GM15510 (cell line): Measurements from ENCODE around the gene ASB10.

Source experiments
- POLR2A ChIP-seq: IDR thresholded peaks from 3 replicates; pipeline ENCODE4 v1.6.1; 2011; ENCODE audit warnings: borderline replicate concordance; ENCODE audit not compliant: insufficient read length; ENCODE audit errors: extremely low read depth

Gene ASB10, protein sequence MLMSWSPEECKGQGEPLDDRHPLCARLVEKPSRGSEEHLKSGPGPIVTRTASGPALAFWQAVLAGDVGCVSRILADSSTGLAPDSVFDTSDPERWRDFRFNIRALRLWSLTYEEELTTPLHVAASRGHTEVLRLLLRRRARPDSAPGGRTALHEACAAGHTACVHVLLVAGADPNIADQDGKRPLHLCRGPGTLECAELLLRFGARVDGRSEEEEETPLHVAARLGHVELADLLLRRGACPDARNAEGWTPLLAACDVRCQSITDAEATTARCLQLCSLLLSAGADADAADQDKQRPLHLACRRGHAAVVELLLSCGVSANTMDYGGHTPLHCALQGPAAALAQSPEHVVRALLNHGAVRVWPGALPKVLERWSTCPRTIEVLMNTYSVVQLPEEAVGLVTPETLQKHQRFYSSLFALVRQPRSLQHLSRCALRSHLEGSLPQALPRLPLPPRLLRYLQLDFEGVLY

DNA sequence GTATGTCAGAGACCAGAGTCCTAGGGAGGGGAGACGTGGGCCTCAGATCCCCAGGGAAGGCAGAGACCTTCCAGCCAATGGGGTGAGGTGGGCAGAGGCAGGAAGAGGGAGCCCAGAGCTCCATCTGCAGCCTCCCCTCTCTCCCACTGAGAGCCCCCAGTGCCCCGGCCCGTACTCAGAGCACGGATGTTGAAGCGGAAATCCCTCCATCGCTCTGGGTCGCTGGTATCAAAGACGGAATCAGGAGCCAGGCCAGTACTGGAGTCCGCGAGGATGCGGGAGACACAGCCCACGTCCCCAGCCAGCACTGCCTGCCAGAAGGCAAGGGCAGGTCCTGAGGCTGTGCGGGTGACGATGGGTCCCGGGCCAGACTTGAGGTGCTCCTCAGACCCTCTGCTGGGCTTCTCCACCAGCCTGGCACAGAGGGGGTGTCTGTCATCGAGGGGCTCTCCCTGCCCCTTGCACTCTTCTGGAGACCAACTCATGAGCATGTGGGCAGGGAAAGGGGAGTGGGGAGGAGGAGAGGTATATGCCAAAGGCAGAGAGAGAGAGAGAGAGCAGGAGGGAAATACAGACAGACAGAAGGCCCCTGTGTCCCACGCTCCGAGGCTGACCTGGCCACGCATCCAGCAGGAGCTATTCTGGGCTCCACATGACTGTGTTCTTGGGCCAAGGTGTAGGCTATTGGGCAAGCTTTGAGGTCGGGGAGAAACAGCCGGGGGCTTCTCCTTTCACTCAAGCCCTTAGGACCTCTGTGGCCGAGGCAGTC is at the start of gene ASB10:
TSS of gene ASB10 (minus strand) at position 611 of the 769 bp plus-strand sequence. CDS start at position 491, 120 bp downstream.
- no peak for TF ChIP-seq POLR2A

- no peak for TF ChIP-seq POLR2A
These were observed 49.4 kb upstream of the ASB10 start for GRCh38 chr7:151236406-151236805.

DNA sequence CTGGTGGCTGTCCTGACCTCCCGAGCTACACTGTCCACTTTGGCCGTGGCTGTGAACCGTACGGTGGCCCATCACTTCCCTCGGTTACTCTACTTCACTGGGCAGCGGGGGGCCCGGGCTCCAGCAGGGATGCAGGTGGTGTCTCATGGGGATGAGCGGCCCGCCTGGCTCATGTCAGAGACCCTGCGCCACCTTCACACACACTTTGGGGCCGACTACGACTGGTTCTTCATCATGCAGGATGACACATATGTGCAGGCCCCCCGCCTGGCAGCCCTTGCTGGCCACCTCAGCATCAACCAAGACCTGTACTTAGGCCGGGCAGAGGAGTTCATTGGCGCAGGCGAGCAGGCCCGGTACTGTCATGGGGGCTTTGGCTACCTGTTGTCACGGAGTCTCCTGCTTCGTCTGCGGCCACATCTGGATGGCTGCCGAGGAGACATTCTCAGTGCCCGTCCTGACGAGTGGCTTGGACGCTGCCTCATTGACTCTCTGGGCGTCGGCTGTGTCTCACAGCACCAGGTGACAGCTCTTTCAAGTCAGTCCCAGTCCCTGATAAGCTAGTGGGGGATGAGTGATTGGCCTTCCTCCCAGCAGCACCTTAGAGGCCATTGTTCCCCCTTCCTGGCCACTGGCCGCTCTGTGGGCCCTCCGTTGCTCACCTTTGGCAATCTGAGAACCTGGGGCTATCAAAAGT is 48.2 kb upstream of the ASB10 start:
- TF ChIP-seq POLR2A: no peak

GRCh38 chr7:151233804-151234203 is 46.8 kb upstream of the ASB10 start:
- TF ChIP-seq POLR2A: no peak

DNA sequence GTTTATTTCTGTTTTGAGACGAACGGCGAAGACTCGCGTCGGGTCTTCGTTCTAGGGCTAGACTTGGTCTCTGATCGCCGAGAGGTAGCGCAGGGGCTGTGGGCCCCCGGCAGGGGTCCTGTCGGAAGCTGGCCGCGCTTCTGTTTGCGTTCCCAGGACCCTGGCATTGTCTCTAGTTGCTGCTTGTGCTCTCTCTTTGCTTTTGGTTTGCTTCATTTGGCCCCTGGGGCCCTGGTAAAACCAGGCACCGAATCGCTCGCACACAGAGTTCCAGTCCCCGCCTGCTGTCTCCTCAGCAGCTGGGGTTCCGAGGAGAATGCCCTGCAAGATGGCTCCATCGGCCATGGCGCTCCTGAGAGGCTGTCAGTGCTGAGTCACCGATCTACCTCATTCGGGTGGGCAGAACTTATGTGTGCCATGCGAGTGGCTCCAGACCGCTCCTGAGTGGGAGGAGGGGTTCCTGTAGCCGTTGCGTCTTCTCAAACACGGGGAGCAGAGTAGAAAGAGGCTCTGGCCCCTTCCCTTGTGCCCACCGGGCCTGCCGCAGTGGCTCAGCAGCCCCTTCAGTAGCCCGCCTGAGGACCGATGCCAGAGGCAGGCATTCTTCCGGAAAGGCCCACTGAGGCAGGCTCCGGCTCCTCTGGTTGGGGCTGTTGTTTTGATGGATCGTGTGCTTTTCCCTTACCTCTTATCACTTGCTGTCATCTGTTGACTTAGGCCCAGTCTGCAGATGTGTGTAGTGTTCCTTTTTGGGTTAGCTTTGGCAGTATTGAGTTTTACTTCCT is 46.1 kb upstream of the ASB10 start:
- peak; percentile 37 for TF ChIP-seq POLR2A

DNA sequence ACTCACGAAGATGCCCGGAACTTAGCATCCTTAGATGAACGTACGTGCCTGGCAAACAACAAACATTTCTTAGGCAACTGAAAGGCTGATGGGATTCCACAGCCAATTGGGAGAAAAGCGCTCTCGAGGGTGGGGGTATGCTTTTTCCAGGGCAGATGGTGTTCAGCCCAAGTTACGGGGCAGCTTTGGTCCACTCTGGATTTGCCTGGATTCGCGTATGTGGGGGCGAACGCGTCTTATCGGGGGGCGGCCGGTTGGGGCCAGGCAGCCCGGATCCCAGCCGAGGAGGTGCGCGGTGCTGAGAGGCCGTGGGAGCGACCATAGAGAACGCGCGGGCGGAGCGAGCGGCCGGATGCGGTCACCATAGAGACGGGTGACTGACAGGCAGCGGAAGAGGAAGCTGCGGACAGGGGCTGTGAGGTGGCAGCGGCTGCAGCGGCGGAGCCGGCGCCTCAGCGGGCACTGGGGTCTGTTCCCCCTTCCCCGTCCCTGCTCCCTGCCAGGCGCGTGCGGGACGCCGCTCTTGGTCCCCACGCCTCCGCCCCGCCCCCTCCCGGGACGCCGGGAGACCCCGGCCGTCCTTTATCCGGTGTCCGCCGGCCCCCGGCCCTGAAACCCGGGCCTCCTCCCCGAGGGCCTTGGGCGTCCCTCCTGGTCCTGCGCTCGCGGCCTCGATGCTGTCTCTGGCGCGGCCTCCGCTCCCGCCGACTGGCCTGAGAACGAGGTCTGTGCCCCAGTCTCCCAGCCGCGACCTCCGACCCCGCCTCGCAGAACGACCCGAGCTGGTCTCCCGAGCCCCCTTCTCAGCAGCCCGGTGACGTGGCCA is 45.3 kb upstream of the ASB10 start, which contains the start of gene CHPF2:
TSS of gene CHPF2 (plus strand) at position 393 of the 826 bp plus-strand sequence. CDS start 1,529 bp downstream, outside the sequence.
- peak; percentile 91 for TF ChIP-seq POLR2A

GRCh38 chr7:151231080-151231479 is 44.0 kb upstream of the ASB10 start:
- TF ChIP-seq POLR2A: no peak

DNA sequence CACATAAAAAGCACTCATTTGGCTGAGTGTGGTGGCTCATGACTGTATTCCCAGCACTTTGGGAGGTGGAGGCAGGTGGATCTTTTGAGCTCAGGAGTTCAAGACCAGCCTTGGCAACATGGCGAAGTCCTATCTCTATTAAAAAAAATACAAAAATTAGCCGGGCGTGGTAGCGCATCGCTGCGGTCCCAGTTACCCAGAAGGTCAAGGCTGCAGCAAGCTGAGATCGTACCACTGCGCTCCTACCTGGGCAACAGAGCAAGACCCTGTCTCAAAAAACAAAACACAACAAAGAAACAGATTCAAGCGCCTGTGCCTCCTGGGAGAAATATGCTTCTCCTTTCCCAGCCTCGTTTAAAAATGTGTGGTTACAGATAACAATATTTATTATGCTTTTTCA is 42.2 kb upstream of the ASB10 start:
- TF ChIP-seq POLR2A: no peak

DNA sequence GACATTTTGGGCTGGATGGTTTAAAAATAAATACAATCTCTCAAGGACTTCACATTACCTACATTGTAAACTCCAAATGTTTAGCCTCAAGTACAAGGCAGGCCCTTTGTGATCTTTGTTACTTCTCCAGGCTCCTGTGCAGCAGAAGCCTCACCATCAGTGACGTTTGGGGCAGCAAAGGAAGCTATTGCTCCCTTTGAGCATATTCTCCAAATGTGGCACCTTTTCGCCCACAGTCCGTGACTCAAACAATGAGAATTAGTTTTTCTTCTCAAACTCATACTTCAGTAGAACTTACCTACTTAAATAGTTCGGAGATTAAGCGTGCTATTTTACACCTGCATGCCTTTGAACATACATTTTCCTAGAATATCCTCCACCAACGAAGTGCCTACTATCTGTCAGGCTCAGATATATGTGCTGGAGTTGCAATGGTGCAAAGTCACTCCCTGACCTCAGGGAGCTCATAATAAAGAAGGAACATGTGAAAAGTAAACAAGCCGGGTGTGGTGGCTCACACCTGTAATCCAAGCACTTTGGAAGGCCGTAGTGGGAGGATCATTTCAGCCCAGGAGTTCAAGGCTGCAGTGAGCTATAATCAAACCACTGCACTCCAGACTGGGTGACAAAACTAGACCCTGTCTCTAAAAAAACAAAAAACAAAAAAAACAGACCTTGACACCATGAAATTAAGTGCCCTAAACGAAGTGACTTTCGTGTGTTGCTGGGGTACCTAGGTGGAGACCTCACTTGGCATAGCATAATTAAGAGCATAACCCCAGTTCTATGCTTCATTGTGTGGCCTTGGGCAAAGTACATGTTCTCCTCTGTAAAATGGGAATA is 41.2 kb upstream of the ASB10 start:
- TF ChIP-seq POLR2A: no peak

DNA sequence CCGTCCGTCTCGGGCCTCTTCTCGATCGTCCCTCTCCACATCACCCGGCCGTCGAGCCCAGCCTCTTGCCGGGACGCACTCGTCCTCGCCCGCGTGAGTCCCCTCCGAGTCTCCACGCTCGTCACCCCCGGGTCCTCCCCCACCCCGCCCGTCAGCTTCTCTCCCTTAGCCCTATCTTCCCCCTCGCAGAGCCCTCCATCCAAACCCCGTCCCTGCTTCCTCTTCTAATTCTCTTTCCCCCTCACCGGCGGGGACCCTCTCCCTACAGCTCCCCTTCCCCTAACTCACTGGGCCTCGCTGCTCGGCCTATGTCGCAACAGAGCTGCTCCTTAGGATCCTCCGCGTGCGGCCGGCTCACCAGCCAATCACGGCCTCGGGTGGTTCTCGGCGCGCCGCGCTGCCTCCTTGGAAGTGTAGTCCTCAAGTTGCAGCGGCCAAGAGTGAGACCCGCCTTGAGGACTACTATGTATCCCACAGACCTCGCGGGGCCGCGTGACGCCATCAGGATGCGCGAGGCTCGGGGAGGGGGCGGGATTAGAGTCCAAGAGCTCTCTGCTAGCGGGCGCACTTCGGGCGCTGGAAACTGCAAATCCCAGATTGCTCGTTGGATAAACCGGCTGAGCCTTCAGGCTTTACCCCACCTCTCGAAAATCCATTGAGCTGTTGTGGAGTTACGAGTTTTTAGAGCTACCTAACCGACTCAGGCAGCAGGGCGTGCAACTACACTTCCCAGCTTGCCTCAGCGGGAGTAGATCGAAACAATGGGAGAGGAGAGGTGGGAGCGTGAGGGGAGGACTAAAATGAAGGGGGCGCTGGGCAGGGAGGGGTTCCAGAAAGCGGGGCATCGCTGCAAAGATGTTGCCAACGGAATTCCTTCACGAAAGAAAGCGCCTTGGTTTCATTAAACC is 40.1 kb upstream of the ASB10 start, which contains the start of gene ABCF2:
TSS of gene ABCF2 (minus strand) at position 331 of the 908 bp plus-strand sequence. CDS start 747 bp downstream, outside the sequence.
- TF ChIP-seq POLR2A: peak; percentile 63

GRCh38 chr7:151226560-151226874 is 39.5 kb upstream of the ASB10 start:
- TF ChIP-seq POLR2A: no peak
